HG03175 (cell line): ENCODE results near the gene CHST12.
"Not testable (repeated sequence)": the region's sequence is repeated elsewhere in the genome, so short reads cannot be mapped to it uniquely, and the experiment has no call there.

ENCODE experiments used
- ATAC-seq: cut with Tn5 transposase; IDR thresholded peaks from one replicate; pipeline ENCODE4 v1.9.1; 2021; ENCODE audit warnings: mild to moderate bottlenecking, moderate library complexity; ENCODE audit not compliant: unreplicated experiment

Gene CHST12

GRCh38 chr7:2453849-2454248, 50.4 kb downstream of the CHST12 start:
- not testable (repeated sequence) for ATAC-seq

DNA sequence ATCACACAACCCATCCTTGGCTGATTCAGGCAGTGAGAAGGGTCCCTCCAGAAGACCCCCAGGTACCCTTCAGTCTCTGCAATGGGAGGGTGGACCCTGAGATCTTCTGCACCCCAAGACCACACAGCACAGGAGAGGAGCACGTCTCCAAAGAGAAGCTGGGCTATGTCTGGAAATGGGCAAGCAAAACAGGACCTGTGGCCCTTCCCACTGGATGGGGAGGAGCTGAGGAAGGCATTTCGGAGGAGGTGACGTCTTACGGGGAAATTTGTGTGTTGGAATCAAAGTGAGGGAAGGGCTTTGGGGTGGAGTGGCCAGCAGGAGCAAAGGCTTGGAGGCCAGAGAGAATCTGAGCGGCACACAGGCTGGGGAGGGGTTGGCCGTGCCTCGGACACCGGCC, 56.3 kb downstream of the CHST12 start:
- ATAC-seq, result no peak

DNA sequence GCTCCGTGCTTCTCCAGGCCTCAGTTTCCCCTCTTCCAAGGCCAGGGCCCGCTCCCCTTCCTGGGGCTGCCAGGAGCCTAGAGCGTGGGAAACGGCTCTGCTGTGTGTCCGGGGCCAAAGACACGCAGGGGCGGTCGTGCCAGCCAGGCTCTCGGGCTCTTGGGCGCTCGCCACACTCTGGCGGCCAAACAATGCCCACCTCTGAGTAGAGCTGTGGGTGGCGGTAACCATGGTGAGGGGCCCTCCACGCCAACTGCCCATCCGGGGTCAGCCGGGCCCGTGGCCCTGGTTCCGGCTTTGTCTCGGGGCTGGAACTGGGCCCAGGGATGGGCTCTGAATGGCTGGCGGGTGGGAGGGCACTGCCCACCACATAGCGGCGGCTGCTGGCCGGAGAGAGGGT, 56.8 kb downstream of the CHST12 start:
- ATAC-seq, result no peak

GRCh38 chr7:2460641-2461040, 57.2 kb downstream of the CHST12 start:
- no peak for ATAC-seq

GRCh38 chr7:2461268-2462026, 58.0 kb downstream of the CHST12 start:
- no peak for ATAC-seq

DNA sequence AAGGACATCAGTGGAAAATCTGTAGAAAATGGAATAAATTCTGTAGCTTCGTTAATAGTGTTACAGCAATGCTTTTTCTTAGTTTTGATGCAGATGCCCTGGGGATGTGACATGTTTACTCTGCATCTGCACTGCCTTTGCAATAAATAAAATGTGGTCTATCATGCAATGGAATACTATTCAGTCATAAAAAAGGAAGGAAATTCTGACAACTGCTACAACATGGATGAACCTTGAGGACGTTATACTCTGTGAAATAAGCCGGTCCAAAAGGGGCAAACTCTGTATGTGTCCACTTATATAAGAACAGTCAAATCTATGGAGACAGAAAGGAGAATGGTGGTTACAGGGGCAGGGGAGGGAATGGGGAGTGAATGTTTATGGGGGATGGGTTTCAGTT, 59.3 kb downstream of the CHST12 start:
- no peak for ATAC-seq

DNA sequence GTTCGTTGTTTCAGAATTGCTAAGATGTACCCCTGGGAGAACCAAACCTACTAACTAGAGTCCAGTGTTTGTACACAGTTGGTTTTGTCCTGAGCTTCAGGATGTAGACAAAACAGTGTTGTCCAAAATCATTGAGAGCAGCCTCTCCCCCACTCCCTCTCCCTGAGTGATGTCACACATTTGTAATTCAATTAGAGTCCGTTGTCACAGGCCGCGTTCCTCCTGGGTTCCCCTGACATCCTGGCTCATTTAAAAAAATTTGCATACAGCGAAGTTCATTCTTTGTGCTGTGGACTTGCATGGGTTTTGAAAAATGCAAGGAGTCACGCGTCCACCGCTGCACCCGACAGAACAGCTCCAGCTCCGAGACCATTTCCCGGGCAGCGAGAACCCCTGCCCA, 62.5 kb downstream of the CHST12 start:
- no peak for ATAC-seq

GRCh38 chr7:2466675-2467074, 63.3 kb downstream of the CHST12 start:
- ATAC-seq, result no peak

DNA sequence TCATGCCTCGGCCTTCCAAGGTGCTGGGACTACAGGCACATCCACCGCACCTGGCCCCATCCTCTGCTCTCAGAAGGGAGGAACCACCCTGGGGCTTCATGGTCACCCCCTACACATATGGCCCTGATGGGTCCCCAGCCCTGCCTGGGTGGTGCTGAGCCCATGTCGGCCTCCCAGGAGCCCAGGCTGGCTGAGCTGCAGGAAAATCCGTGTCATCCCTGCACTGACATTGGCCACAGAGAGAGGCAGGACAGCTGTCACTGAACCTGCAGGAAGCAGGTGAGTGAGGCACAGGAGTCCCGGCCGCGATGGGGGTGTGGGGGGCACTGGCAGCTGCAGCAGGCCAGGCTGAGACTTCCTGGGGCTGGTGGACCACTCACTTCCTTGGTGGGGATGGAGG, 64.8 kb downstream of the CHST12 start:
- no peak for ATAC-seq

DNA sequence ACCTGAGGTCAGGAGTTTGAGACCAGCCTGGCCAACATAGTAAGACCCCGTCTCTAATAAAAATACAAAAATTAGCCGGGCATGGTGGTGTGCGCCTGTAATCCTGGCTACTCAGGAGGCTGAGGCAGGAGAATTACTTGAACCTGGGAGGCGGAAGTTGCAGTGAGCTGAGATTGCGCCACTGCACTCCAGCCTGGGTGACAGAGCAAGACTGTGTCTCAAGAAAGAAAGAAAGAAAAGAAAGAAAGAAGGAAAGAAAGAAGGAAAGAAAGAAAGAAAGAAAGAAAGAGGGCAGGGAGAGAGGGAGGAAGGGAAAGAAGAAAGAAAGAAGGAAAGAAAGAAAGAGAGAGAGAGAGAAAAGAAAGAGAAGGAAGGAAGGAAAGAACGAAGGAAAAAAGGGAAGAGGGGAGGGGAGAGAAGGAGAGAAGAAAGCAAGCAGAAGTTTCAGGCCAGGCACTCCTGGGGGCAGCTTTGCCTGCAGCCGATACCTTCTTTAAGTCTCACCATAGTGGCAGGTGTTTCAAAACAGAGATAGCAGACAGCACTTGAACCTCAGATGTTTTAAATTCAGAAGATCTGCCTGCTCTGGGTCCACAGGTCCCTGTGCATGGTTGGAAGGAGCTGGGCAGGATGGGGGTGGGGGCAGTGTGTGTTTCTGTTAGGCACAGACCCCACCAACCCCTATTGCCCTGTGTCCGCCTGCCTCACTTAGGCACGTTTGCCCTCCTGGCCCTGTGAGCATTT, 66.2 kb downstream of the CHST12 start:
- not testable (repeated sequence) for ATAC-seq

GRCh38 chr7:2470204-2471021, 67.0 kb downstream of the CHST12 start:
- ATAC-seq, result no peak

- no peak for ATAC-seq
Observed at GRCh38 chr7:2471022-2471329, 67.6 kb downstream of the CHST12 start.

DNA sequence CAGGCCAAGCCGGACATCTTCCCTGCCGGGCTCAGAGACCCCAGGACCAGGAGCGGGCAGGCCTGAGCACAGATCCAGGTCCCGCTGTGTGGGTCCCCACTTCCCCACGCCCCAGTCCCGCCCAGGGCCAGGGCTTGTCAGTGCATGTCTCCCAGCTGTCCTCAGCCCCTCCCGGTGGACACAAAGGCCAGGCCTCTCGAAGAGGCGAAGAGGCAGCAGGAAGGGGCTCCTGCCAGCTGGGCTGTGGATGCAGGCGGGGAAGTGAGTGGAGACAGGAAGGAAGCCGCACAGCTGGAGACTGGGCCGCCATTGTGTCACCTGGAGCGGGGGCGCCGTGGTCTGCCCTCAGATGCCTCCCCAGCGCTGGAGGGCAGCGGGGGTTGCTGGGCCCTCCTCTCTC, 68.0 kb downstream of the CHST12 start:
- no peak for ATAC-seq

DNA sequence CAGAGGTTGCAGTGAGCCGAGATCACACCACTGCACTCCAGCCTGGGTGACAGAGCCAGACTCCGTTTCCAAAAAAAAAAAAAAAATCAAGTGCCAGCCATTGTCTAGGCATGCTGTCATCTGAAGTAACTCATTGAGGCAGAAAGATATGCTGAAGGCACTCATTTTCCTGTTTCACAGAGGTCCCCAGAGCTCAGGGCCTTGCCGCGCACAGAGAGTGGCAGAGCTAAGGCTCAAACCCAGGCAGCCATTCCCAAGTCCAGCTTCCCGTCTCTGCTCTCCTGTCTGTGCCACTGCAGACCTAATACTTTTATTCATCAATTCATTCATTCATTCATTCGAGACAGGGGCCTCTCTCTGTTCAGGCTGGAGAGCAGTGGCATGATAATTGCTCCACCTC, 69.3 kb downstream of the CHST12 start:
- no peak for ATAC-seq

DNA sequence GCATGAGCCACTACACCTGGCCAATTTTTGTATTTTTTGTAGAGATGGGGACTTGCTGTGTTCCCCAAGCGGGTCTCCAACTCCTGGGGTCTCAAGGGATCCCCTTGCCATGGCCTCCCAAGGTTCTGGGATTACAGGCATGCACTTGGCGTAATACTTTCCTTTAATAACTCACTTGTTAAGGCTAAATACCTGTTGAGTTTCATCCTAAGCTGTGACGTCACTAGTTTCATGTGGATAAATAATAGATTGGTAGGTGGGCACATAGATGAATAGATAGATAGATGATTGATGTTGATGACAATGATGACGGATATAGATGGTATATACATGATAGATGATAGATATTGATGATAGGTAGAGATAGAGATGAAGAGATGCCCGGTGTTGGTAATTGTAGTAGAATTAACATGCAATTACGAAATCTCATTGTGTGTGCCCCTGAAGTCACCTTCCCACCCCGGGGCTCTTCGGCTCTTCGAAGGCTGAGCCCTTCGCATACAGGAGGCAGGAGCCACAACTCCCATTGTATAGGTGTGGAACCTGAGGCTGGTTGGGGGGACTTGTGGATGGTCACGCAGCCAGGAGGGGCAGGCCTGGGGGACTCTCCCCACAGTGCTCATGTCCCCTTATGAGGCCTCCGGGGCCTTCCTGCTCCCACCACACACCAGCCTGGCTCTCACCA, 70.2 kb downstream of the CHST12 start:
- ATAC-seq, result no peak

GRCh38 chr7:2474224-2474623, 70.8 kb downstream of the CHST12 start:
- no peak for ATAC-seq

- no peak for ATAC-seq
Observed at GRCh38 chr7:2474813-2475677, 71.6 kb downstream of the CHST12 start.

DNA sequence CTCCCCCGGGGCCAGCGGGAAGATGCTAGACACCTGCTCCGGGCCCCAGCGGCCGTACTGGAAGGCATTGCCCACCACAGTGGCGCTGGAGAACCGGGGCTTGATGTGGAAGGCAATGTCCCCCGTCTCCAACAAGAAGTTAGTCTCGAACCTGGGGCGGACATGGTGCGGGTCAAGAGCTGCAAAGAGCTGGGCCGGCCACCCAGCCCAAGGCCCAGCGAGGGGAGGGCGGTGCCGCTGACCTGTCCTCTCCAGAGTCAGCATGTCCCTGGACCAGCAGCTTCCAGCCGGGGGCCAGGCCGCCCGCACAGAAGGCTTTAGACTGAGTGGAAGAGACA, 72.2 kb downstream of the CHST12 start:
- ATAC-seq, result no peak

- no peak for ATAC-seq
Observed at GRCh38 chr7:2476298-2476697, 72.9 kb downstream of the CHST12 start, which contains the start of gene GRIFIN. GRIFIN (minus strand) TSS chr7:2476398; CDS start chr7:2476383, 15 bp downstream.

GRCh38 chr7:2476776-2477446, 73.5 kb downstream of the CHST12 start:
- no peak for ATAC-seq
